ENCODE results near the gene FAM53B.

FAM53B gene

GRCh38 chr10:124708246-124708779, 35.9 kb downstream of the FAM53B start:
- no peak for TF ChIP-seq CTCF (IDR thresholded peaks at IDR 0.05)

DNA sequence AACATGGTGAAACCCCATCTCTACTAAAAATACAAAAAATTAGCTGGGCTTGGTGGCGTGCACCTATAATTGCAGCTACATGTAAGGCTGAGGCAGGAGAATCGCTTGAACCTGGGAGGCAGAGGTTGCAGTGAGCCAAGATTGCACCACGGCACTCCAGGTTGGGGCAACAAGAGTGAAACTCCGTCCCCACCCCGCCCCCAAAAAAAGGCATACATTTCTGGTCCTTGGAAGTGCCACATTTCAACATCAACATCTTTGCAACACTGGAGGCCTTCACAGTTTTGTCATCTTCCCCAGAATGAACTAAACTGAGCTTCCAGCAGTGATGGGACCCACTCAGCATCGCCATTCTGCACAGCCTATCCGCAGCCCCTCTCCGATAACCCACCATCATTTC, 36.6 kb downstream of the FAM53B start:
- TF ChIP-seq CTCF (IDR thresholded peaks at IDR 0.05), result no peak

- no peak for TF ChIP-seq CTCF (IDR thresholded peaks at IDR 0.05)
Measured at GRCh38 chr10:124707144-124707467, 37.1 kb downstream of the FAM53B start.

- TF ChIP-seq CTCF (IDR thresholded peaks at IDR 0.05), result no peak
Measured at GRCh38 chr10:124706462-124707143, 37.6 kb downstream of the FAM53B start.

DNA sequence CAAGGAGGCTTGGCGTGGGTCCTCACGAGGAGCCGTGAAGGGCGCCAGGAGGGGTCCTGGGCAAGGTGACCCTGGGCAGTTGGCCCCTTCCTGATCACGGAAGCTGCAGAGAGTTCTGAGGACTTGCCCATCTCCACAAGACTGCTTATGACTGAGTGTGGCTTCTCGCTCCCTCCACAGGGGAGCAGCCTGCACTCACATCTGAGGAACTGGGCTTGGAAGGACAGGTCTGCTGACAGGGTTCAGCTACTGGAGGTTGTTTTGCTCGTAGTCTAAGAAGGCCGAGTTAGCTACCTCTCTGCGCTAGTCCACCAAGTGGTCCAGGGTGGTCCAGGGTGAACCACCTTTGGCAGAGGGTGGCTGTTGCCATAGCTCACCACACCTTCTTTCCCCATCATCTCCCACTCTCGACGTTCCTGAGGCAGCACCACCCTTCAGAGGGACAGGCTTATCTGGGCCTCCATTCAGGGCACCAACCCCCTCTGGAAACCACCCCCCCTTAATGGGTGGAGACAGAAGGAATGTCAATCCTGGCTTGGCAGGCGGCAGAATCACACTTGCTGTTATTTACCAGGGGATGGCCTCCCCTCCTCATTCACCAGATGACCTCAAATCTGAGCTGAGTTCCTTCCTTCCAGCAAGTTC, 38.2 kb downstream of the FAM53B start:
- no peak for TF ChIP-seq CTCF (IDR thresholded peaks at IDR 0.05)

DNA sequence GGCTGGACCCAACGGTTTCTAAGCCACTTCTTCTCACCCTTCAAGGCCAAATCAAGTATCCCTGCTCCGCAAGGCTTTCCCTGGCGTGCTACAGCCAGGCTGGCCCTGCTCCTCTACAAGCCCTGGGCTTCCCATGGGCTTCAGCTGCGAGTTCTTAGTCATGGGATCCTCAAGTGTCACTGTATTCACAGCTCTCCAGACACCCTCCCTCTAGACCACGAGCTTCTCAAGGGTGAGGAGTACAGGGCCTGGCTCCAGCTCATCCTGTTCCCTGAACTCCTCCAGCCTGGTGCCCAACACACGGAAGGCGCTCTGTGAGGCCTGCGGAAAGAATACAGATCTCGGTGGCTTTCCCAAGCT, 38.8 kb downstream of the FAM53B start:
- no peak for TF ChIP-seq CTCF (IDR thresholded peaks at IDR 0.05)

GRCh38 chr10:124704428-124705380, 39.5 kb downstream of the FAM53B start:
- TF ChIP-seq CTCF (IDR thresholded peaks at IDR 0.05), result no peak
